GM12864 (cell line): ENCODE measurements around the gene RERE.
A peak's percentile ranks its signal among the peaks of the same experiment; 100 is the strongest.

ENCODE experiments used
- DNase-seq: peaks from one replicate; pipeline ENCODE4 v3.0.0-alpha.2; 2011; ENCODE audit warnings: low read depth
- H3K4me3 ChIP-seq: 2 replicates; pipeline ENCODE4 v1.5.1; 2011; ENCODE audit warnings: mild to moderate bottlenecking, low read depth, low read length, control low read depth
- TF ChIP-seq, protein P1 (sequence below): IDR thresholded peaks from 2 replicates; pipeline ENCODE4 v1.5.1; 2011; ENCODE audit warnings: low read depth, mild to moderate bottlenecking, moderate library complexity, low read length, control low read depth, inconsistent platforms; ENCODE audit errors: missing control alignments

Gene RERE

DNA sequence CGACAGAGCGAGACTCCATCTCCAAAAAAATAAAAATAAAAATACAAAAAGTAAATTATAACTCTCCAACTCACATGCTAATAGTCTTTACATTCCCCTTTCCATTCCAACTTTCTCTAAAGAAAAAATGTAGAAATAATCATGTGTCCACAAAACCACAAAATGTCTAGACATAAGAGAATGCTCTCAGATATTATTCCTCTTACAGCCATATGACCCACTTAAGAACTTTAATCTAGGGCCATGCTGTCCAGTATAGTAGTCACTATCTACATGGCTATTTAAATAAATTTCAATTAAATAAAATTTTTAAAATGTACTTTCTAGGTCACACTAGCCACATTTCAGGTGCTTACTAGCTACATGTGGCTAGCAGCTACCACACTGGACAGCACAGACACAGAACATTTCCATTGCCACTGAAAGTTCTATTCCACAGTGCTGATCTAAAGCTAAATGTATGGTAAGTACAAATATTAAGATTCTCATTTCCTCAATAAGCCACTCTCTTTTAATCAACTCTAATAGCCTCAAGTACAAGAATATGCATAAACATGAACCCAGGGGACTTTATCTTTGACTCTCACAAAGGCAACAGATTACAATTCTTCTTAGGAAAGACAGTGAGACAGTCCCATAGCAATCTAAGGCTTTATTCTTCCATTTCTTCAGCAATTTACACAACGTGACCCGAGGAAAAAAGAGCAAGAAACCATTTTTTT, 138.6 kb downstream of the RERE start:
- no peak for DNase-seq
- TF ChIP-seq, protein P1, sequence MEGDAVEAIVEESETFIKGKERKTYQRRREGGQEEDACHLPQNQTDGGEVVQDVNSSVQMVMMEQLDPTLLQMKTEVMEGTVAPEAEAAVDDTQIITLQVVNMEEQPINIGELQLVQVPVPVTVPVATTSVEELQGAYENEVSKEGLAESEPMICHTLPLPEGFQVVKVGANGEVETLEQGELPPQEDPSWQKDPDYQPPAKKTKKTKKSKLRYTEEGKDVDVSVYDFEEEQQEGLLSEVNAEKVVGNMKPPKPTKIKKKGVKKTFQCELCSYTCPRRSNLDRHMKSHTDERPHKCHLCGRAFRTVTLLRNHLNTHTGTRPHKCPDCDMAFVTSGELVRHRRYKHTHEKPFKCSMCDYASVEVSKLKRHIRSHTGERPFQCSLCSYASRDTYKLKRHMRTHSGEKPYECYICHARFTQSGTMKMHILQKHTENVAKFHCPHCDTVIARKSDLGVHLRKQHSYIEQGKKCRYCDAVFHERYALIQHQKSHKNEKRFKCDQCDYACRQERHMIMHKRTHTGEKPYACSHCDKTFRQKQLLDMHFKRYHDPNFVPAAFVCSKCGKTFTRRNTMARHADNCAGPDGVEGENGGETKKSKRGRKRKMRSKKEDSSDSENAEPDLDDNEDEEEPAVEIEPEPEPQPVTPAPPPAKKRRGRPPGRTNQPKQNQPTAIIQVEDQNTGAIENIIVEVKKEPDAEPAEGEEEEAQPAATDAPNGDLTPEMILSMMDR, result no peak
- no peak overlapping the region for H3K4me3 ChIP-seq

DNA sequence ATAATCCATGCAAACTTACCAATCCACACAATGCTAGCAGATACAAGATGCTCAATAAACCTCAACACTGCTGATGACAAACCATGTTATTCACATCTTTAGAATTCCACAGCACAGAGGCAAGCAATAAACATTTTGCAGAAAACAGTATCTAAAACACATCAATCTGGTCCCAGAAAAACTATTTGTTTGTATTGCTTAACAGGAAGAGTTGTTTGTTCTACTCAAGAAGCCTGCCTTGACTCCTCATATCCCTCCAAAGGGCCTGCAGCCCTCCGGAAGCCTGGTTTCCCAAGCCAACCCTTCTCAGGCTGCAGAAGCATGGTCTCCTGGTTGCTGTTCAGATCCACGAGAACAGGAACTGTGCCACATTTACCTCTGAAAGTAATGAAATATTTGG, 139.7 kb downstream of the RERE start:
- no peak overlapping the region for H3K4me3 ChIP-seq
- DNase-seq, result no peak
- TF ChIP-seq, protein P1, result no peak

DNA sequence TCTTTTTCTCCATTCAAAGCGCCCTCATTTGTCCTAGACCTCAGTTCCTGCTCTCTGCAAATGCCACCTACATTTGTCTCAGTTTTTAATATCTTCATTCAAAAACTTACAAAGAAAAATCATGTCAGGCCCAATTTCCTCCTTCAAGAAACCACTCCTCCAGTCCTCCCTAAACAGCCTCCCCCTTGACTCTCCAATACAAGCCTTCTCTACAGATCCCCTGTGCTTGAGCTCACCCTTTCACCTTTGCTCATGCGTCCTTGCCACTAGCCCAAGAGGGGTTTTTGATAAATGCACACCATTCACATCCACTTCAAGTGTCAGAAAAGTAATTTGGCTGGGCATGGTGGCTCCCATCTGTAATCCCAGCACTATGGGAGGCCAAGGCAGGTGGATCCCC, 140.6 kb downstream of the RERE start:
- TF ChIP-seq, protein P1, result no peak
- no peak for DNase-seq
- no peak overlapping the region for H3K4me3 ChIP-seq

DNA sequence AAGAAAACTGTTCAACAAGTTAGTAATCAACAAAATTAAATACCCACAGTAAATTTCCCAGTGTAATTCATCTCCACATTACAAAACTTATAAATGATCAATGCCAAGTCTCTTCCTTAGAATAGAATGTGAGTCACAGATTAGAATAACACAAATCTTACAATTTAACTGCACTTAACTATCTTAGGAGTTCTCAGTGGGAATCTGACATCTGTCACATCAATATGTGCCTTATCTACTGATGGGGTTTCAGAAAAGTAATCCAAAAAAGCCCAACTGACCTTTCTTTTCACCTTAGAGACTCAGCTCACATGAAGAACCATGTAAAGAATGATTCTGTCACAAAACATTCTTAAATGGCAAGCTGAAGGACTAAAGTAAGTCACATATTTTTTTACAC, 141.4 kb downstream of the RERE start:
- no peak overlapping the region for H3K4me3 ChIP-seq
- TF ChIP-seq, protein P1, result no peak
- no peak for DNase-seq

- TF ChIP-seq, protein P1, result no peak
- no peak overlapping the region for H3K4me3 ChIP-seq
- no peak for DNase-seq
Measured at GRCh38 chr1:8674912-8675311, 142.5 kb downstream of the RERE start.

DNA sequence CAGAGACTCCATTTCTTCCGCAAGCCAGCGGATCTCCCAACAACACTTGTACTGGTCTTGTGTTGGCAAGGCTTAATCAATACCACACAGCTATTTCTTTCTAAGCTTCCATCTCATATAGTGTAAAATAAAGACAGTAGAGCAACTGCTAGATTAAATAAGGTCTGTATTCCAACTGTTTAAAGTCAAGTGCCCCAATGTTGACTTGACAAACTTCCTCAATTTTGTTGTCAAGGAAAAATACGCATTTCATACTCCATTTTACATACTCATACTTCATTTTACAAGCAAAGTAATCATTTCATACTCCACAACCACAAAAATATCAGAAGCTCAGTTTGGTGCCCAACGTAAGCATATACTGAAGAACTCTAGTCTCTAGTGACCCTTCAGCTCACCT, 143.0 kb downstream of the RERE start:
- TF ChIP-seq, protein P1, result no peak
- no peak for DNase-seq
- H3K4me3 ChIP-seq, result no peak overlapping the region

GRCh38 chr1:8671306-8671917, 146.0 kb downstream of the RERE start:
- H3K4me3 ChIP-seq, result no peak overlapping the region
- DNase-seq, result no peak
- TF ChIP-seq, protein P1, result peak; percentile 65
